CD4-positive, alpha-beta T cell (primary cell): ENCODE data around the gene ZNF24. TPM values are rescaled to one million over a fixed set of nuclear protein-coding genes. Genes with fewer than 3 reads are reported as not detected.

Experiments used
- ATAC-seq: fragments of 200-7000 bp; cut with Tn5 transposase; one replicate; pipeline ENCODE4 v1.10.0; 2022; ENCODE audit warnings: mild to moderate bottlenecking; ENCODE audit not compliant: poor library complexity
- CTCF ChIA-PET: fragments of 350-600 bp; sonication (Branson Sonifier 250); formaldehyde crosslinking; loops from one replicate; lab custom pipeline; 2021; ENCODE audit warnings: antibody characterized with exemption, inconsistent platforms; lab: Charles Lee
- POLR2A ChIA-PET: fragments of 350-600 bp; sonication (Branson Sonifier 250); formaldehyde crosslinking; loops from one replicate; lab custom pipeline; 2021; ENCODE audit warnings: antibody characterized with exemption, inconsistent platforms; lab: Charles Lee
- DNase-seq, 14 experiments: peaks; one replicate each; pipeline ENCODE4 v3.0.0-alpha.2; 2013 to 2020; ENCODE audit warnings: mixed read lengths in 2 of 14
- H3K27ac ChIP-seq, 2 donors: one replicate each; pipeline versions ENCODE4 v1.5.1 to v1.7.0; 2013; ENCODE audit warnings: low read length in 2 of 2, low read depth in 1 of 2, mild to moderate bottlenecking in 1 of 2
- H3K27me3 ChIP-seq, 2 experiments: 1 replicate in 1 of 2; 2 replicates in 1 of 2; pipeline versions ENCODE4 v1.6.1 to v1.7.0; 2013; ENCODE audit warnings: low read length in 2 of 2, control low read depth in 1 of 2, mild to moderate bottlenecking in 1 of 2, moderate library complexity in 1 of 2; ENCODE audit not compliant: insufficient read depth in 2 of 2, control insufficient read depth in 1 of 2
- H3K36me3 ChIP-seq: one replicate; pipeline ENCODE4 v1.6.1; 2013; ENCODE audit warnings: low read length, control low read depth; ENCODE audit not compliant: insufficient read depth
- H3K4me1 ChIP-seq: one replicate; pipeline ENCODE4 v1.6.1; 2013; ENCODE audit warnings: low read length, control low read depth; ENCODE audit not compliant: insufficient read depth
- H3K4me3 ChIP-seq: one replicate; pipeline ENCODE4 v1.5.1; 2013; ENCODE audit warnings: mild to moderate bottlenecking, low read length, moderate library complexity
- H3K9me3 ChIP-seq, 2 experiments: 1 replicate in 1 of 2; 2 replicates in 1 of 2; pipeline versions ENCODE4 v1.6.1 to v1.7.0; 2013; ENCODE audit warnings: low read length in 2 of 2, mild to moderate bottlenecking in 2 of 2, control low read depth in 1 of 2, moderate library complexity in 1 of 2; ENCODE audit not compliant: control insufficient read depth in 1 of 2, insufficient read depth in 1 of 2
- H3K27ac Mint-ChIP-seq: one replicate; pipeline ENCODE4 v1.8.0; 2020; ENCODE audit warnings: mixed read lengths
- H3K27me3 Mint-ChIP-seq: one replicate; pipeline ENCODE4 v1.8.0; 2021; ENCODE audit warnings: mixed read lengths
- H3K36me3 Mint-ChIP-seq: one replicate; pipeline ENCODE4 v1.8.0; 2021; ENCODE audit warnings: low read depth, mixed read lengths
- H3K4me1 Mint-ChIP-seq: one replicate; pipeline ENCODE4 v1.8.0; 2021; ENCODE audit warnings: low read depth, mixed read lengths
- H3K4me3 Mint-ChIP-seq: one replicate; pipeline ENCODE4 v1.8.0; 2020; ENCODE audit warnings: mild to moderate bottlenecking, mixed read lengths
- H3K9me3 Mint-ChIP-seq: one replicate; pipeline ENCODE4 v1.8.0; 2020; ENCODE audit warnings: mixed read lengths
- intact Hi-C, 2 experiments: fragments of 100-400 bp; cut with DNase I in 1 of 2; cut with micrococcal nuclease in 1 of 2; formaldehyde crosslinking; loops; one replicate each; pipeline versions ENCODE4 v1.15.1 to v1.9.0; 2023 to 2025; cut with DNase I, micrococcal nuclease
- total RNA-seq, 174 experiments: library from RNA in 2 of 174; stranded (reverse) in 2 of 174; gene quantifications; one replicate each; pipeline ENCODE4 v1.2.3 and lab custom pipeline; 2021 to 2026
- TF ChIP-seq, protein P1 (sequence below): fragments of 200-600 bp; IDR thresholded peaks from one replicate; pipeline ENCODE4 v1.8.0; 2022; ENCODE audit warnings: antibody characterized with exemption, mild to moderate bottlenecking

Gene ZNF24
- total RNA-seq, 2 experiments from 2014 or later, result 65.9 to 68.3 TPM

- Histone ChIP-seq H3K27ac (no peak overlapping the region), H3K36me3 (peaks cover 3% of the 10 kb centered on the region), H3K4me3 (no peak overlapping the region), H3K9me3 (no peaks in the 10 kb centered on the region), H3K27me3 (no peaks in the 10 kb centered on the region), H3K4me1 (peaks cover 21% of the 10 kb centered on the region)
- H3K36me3 Mint-ChIP-seq, result peaks cover 19% of the 10 kb centered on the region
- ATAC-seq (no peak), DNase-seq (no peak)
- ChIA-PET CTCF (no interaction called here), POLR2A (interaction anchor here (1.0 to 3.4 kb wide), 6 partner anchors 10 to 783 kb away, joined by 3 to 30 read pairs (median 16); partner anchors contain the start of genes SLC39A6, ZNF397 and ZSCAN30)
- TF ChIP-seq, protein P1, sequence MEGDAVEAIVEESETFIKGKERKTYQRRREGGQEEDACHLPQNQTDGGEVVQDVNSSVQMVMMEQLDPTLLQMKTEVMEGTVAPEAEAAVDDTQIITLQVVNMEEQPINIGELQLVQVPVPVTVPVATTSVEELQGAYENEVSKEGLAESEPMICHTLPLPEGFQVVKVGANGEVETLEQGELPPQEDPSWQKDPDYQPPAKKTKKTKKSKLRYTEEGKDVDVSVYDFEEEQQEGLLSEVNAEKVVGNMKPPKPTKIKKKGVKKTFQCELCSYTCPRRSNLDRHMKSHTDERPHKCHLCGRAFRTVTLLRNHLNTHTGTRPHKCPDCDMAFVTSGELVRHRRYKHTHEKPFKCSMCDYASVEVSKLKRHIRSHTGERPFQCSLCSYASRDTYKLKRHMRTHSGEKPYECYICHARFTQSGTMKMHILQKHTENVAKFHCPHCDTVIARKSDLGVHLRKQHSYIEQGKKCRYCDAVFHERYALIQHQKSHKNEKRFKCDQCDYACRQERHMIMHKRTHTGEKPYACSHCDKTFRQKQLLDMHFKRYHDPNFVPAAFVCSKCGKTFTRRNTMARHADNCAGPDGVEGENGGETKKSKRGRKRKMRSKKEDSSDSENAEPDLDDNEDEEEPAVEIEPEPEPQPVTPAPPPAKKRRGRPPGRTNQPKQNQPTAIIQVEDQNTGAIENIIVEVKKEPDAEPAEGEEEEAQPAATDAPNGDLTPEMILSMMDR, result no peak
- peaks cover 41% of the 10 kb centered on the region for H3K4me1 Mint-ChIP-seq
- peak overlapping the region; percentile 97 for H3K4me3 Mint-ChIP-seq
- no peaks in the 10 kb centered on the region for H3K9me3 Mint-ChIP-seq
- intact Hi-C loops, result loop anchor here (2.0 to 10.0 kb wide), 7 partner anchors 105 to 1479 kb away; partner anchors contain the start of genes GALNT1 (in 1 of the 2), INO80C (in 1 of the 2), KIAA1328 (in 1 of the 2) and MAPRE2 (in 1 of the 2)
- no peaks in the 10 kb centered on the region for H3K27me3 Mint-ChIP-seq
- peak overlapping the region; percentile 97 for H3K27ac Mint-ChIP-seq
Measured at GRCh38 chr18:35345460-35345921, 1.3 kb upstream of the ZNF24 start.

DNA sequence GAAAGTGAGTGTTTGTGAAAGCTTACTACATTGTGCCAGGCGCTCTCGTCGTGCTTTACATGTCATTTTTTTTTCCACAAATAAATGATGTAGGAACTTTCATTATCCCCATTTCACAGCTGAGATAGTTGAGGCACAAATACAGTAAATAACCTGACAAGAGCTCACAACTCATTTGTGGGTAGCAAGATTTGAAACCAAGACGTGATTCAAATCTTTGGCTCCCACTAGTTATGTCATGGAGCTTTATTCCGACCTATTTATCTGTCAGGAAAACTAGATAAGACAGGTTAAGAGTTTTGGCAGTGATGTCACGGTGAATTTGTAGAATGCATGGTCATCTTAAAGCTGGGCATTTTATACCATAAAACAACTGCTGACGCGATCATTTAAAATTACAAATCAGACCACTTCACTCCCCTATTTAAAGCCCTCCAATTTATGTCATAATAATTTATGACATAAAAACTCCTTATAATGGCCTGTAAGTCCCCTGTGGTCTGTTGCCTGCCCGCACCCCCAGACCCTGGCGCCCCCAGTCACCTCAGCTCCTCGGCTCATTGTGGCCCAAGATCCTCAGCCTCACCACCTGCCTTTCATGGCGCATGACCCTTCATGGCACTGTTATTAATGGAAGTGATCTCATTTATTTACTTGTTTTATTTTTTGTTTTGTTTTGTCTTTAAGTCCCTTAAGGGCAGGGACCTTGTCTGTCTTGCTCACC is 678 bp upstream of the ZNF24 start:
- Histone ChIP-seq H3K9me3 (no peaks in the 10 kb centered on the region), H3K27ac (peak overlapping the region; percentile 99), H3K4me3 (peak overlapping the region; percentile 96), H3K4me1 (peaks cover 27% of the 10 kb centered on the region), H3K36me3 (peaks cover 9% of the 10 kb centered on the region), H3K27me3 (no peaks in the 10 kb centered on the region)
- Mint-ChIP-seq H3K4me3 (peak overlapping the region; percentile 97), H3K27me3 (no peaks in the 10 kb centered on the region), H3K27ac (peak overlapping the region; percentile 97), H3K4me1 (peaks cover 47% of the 10 kb centered on the region), H3K9me3 (no peaks in the 10 kb centered on the region), H3K36me3 (peaks cover 19% of the 10 kb centered on the region)
- ChIA-PET POLR2A (interaction anchor here (1.0 to 3.4 kb wide), 11 partner anchors 10 to 628 kb away, joined by 3 to 30 read pairs (median 7); partner anchors contain the start of genes INO80C, RMP24, ZNF397 and ZSCAN30), CTCF (interaction anchor here (0.7 to 1.5 kb wide), 5 partner anchors 10 to 318 kb away, joined by 3 to 5 read pairs (median 3); partner anchors contain the start of genes MAPRE2 and ZNF397)
- no peak for ATAC-seq
- TF ChIP-seq, protein P1, result no peak
- intact Hi-C loops, result loop anchor here (1.0 to 10.0 kb wide), 9 partner anchors 55 to 1480 kb away; partner anchors contain the start of genes MAPRE2 (in 2 of the 2), GALNT1 (in 1 of the 2), INO80C (in 1 of the 2) and KIAA1328 (in 1 of the 2)
- DNase-seq, result peak in 1 of 14 experiments; percentile 13

GRCh38 chr18:35343488-35343935 is 708 bp downstream of the ZNF24 start:
- DNase-seq (no peak), ATAC-seq (no peak)
- no peaks in the 10 kb centered on the region for H3K27me3 Mint-ChIP-seq
- Histone ChIP-seq H3K36me3 (peaks cover 23% of the 10 kb centered on the region), H3K9me3 (no peaks in the 10 kb centered on the region), H3K4me3 (peak overlapping the region; percentile 96), H3K27me3 (no peaks in the 10 kb centered on the region), H3K27ac (peak overlapping the region; percentile 99), H3K4me1 (peaks cover 27% of the 10 kb centered on the region)
- intact Hi-C loops, result loop anchor here (5.0 to 10.0 kb wide), 5 partner anchors 241 to 1481 kb away; partner anchors contain the start of genes GALNT1 (in 1 of the 2), KIAA1328 (in 1 of the 2), MAPRE2 (in 1 of the 2) and RPRD1A (in 1 of the 2)
- TF ChIP-seq, protein P1, result no peak
- H3K4me3 Mint-ChIP-seq, result peak overlapping the region; percentile 97
- ChIA-PET CTCF (interaction anchor here (1.2 to 1.5 kb wide), 2 partner anchors 103 to 303 kb away, joined by 3 read pairs; partner anchors contain the start of genes MAPRE2 and ZNF397), POLR2A (interaction anchor here (0.8 to 3.4 kb wide), 14 partner anchors 12 to 629 kb away, joined by 3 to 30 read pairs (median 5); partner anchors contain the start of genes INO80C, MAPRE2, RMP24 and ZNF397)
- no peaks in the 10 kb centered on the region for H3K9me3 Mint-ChIP-seq
- peak overlapping the region; percentile 97 for H3K27ac Mint-ChIP-seq
- peaks cover 19% of the 10 kb centered on the region for H3K36me3 Mint-ChIP-seq
- peaks cover 61% of the 10 kb centered on the region for H3K4me1 Mint-ChIP-seq
